Measurements from ENCODE around the gene SETDB1.

DNA sequence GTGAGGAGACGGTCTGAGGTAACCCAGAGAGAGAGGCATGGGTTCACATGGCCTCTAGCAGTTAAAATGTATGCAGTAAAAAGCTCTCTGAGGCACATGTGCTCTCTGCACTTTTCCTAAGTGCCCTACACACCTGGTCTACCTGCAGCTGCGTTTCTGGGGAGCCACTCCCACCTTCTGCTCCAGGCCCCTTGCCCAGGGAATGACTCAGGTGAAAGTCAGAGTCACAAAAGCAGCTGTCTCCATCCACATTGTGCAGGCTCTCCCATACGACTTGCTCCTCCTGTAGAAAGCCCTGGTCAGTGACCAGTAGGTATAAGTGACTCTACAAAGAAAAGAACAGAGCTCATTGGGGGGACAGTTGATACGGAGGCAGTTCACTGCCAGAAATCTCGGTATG is 71.8 kb downstream of the SETDB1 start:
- TF ChIP-seq POLR2AphosphoS5 (IDR thresholded peaks at IDR 0.05; ENCODE audit: low read depth, low read length) (no peak), POLR2A (IDR thresholded peaks at IDR 0.05; ENCODE audit: low read depth, low read length) (no peak), TAF1 (IDR thresholded peaks at IDR 0.05; ENCODE audit: borderline replicate concordance, low read depth, low read length) (no peak)

All from GM12892 (cell line).